DLD1 (cell line): ENCODE measurements around the gene GIMD1.
"Not testable (repeated sequence)": the region's sequence is repeated elsewhere in the genome, so short reads cannot be mapped to it uniquely, and the experiment has no call there.

ENCODE experiments used
- in situ Hi-C: cut with HindIII; loops from 2 replicates; pipeline ENCODE4 v1.10.0; 2017; ENCODE audit warnings: low sequenced_read_pairs

The GIMD1 gene

GRCh38 chr4:106353786-106354185 lies 14.8 kb downstream of the GIMD1 start:
- in situ Hi-C loops = no loop called here

- in situ Hi-C loops = no loop called here
Observed at GRCh38 chr4:106351016-106351415, 17.6 kb downstream of the GIMD1 start.

- in situ Hi-C loops = no loop called here
Observed at GRCh38 chr4:106347167-106347566, 21.4 kb downstream of the GIMD1 start.

- in situ Hi-C loops = no loop called here
Observed at GRCh38 chr4:106344647-106344970, 24.0 kb downstream of the GIMD1 start.

GRCh38 chr4:106343865-106344646 lies 24.5 kb downstream of the GIMD1 start:
- in situ Hi-C loops = no loop called here

- in situ Hi-C loops = no loop called here
Observed at GRCh38 chr4:106340774-106341173, 27.8 kb downstream of the GIMD1 start.

GRCh38 chr4:106339431-106339830 lies 29.1 kb downstream of the GIMD1 start:
- in situ Hi-C loops = no loop called here

GRCh38 chr4:106338671-106339070 lies 29.9 kb downstream of the GIMD1 start:
- in situ Hi-C loops = no loop called here

GRCh38 chr4:106337916-106338315 lies 30.7 kb downstream of the GIMD1 start:
- in situ Hi-C loops = no loop called here

- in situ Hi-C loops = no loop called here
Observed at GRCh38 chr4:106336618-106337017, 32.0 kb downstream of the GIMD1 start.

- in situ Hi-C loops = no loop called here
Observed at GRCh38 chr4:106334741-106335470, 33.7 kb downstream of the GIMD1 start.

- in situ Hi-C loops = no loop called here
Observed at GRCh38 chr4:106333186-106333585, 35.4 kb downstream of the GIMD1 start.

- in situ Hi-C loops = no loop called here
Observed at GRCh38 chr4:106329041-106329618, 39.4 kb downstream of the GIMD1 start.

GRCh38 chr4:106325800-106326199 lies 42.8 kb downstream of the GIMD1 start:
- in situ Hi-C loops = no loop called here

- in situ Hi-C loops = no loop called here
Observed at GRCh38 chr4:106323119-106323518, 45.5 kb downstream of the GIMD1 start.

- in situ Hi-C loops = not testable (repeated sequence)
Observed at GRCh38 chr4:106321814-106322213, 46.8 kb downstream of the GIMD1 start.

GRCh38 chr4:106321168-106321567 lies 47.4 kb downstream of the GIMD1 start:
- in situ Hi-C loops = not testable (repeated sequence)

- in situ Hi-C loops = no loop called here
Observed at GRCh38 chr4:106320235-106320634, 48.3 kb downstream of the GIMD1 start.

GRCh38 chr4:106318511-106318910 lies 50.1 kb downstream of the GIMD1 start:
- in situ Hi-C loops = no loop called here

GRCh38 chr4:106317815-106318214 lies 50.8 kb downstream of the GIMD1 start:
- in situ Hi-C loops = no loop called here

- in situ Hi-C loops = no loop called here
Observed at GRCh38 chr4:106316773-106317409, 51.7 kb downstream of the GIMD1 start.
